Muscle layer of colon (tissue), 2 donors: Measurements from ENCODE around the gene PXDN.
"Not testable (repeated sequence)": the region's sequence is repeated elsewhere in the genome, so short reads cannot be mapped to it uniquely, and the experiment has no call there.

Experiments
- H3K27ac ChIP-seq: one replicate; pipeline ENCODE4 v1.7.0; 2013; ENCODE audit warnings: low read depth, mild to moderate bottlenecking, low read length, moderate library complexity
- H3K27me3 ChIP-seq, 2 donors: one replicate each; pipeline ENCODE4 v1.7.0; 2013; ENCODE audit warnings: low read length in 2 of 2, mild to moderate bottlenecking in 2 of 2; ENCODE audit not compliant: insufficient read depth in 2 of 2, control insufficient read depth in 1 of 2
- H3K36me3 ChIP-seq: one replicate; pipeline ENCODE4 v1.7.0; 2013; ENCODE audit warnings: mild to moderate bottlenecking, low read length; ENCODE audit not compliant: insufficient read depth
- H3K4me1 ChIP-seq: one replicate; pipeline ENCODE4 v1.7.0; 2013; ENCODE audit warnings: mild to moderate bottlenecking, low read length; ENCODE audit not compliant: insufficient read depth
- H3K4me3 ChIP-seq, 2 donors: one replicate each; pipeline ENCODE4 v1.7.0; 2013; ENCODE audit warnings: low read length in 2 of 2, low read depth in 1 of 2, mild to moderate bottlenecking in 1 of 2, moderate library complexity in 1 of 2
- H3K9ac ChIP-seq: one replicate; pipeline ENCODE4 v1.7.0; 2013; ENCODE audit warnings: low read length
- H3K9me3 ChIP-seq: one replicate; pipeline ENCODE4 v1.7.0; 2013; ENCODE audit warnings: mild to moderate bottlenecking, low read length
- donor health status: abdominal sarcoma.
- donor health status: Adenocarcinoma of cecum.

The PXDN gene

GRCh38 chr2:1701556-1702185, 42.6 kb downstream of the PXDN start:
- no peaks in the 10 kb centered on the region for H3K36me3 ChIP-seq
- H3K4me1 ChIP-seq: peaks cover 16% of the 10 kb centered on the region
- no peaks in the 10 kb centered on the region for H3K27me3 ChIP-seq
- no peak overlapping the region for H3K27ac ChIP-seq
- no peak overlapping the region for H3K9ac ChIP-seq
- no peak overlapping the region for H3K4me3 ChIP-seq
- H3K9me3 ChIP-seq: no peaks in the 10 kb centered on the region

- Histone ChIP-seq H3K9me3 (no peaks in the 10 kb centered on the region), H3K4me3 (no peak overlapping the region), H3K27ac (no peak overlapping the region), H3K36me3 (no peaks in the 10 kb centered on the region), H3K9ac (no peak overlapping the region), H3K27me3 (no peaks in the 10 kb centered on the region), H3K4me1 (peaks cover 16% of the 10 kb centered on the region)
Observed at GRCh38 chr2:1701020-1701419, 43.3 kb downstream of the PXDN start.

GRCh38 chr2:1700427-1700826, 43.9 kb downstream of the PXDN start:
- not testable (repeated sequence) for H3K27me3 ChIP-seq, H3K4me3 ChIP-seq
- peaks cover 16% of the 10 kb centered on the region for H3K4me1 ChIP-seq

GRCh38 chr2:1698188-1698945, 45.9 kb downstream of the PXDN start:
- Histone ChIP-seq H3K4me1 (peaks cover 16% of the 10 kb centered on the region), H3K4me3 (no peak overlapping the region), H3K27me3 (no peaks in the 10 kb centered on the region), H3K36me3 (no peaks in the 10 kb centered on the region), H3K27ac (no peak overlapping the region), H3K9ac (no peak overlapping the region), H3K9me3 (no peaks in the 10 kb centered on the region)

More at GRCh38 chr2:1700427-1700826, 43.9 kb downstream of the PXDN start:
- H3K36me3 ChIP-seq, H3K27ac ChIP-seq, H3K9ac ChIP-seq, H3K9me3 ChIP-seq: not testable (repeated sequence)

- H3K36me3 ChIP-seq: peaks cover 4% of the 10 kb centered on the region
- no peaks in the 10 kb centered on the region for H3K9me3 ChIP-seq
- H3K4me1 ChIP-seq: peaks cover 16% of the 10 kb centered on the region
- no peak overlapping the region for H3K9ac ChIP-seq
- H3K27ac ChIP-seq: no peak overlapping the region
- H3K27me3 ChIP-seq: no peaks in the 10 kb centered on the region
- H3K4me3 ChIP-seq: no peak overlapping the region
Observed at GRCh38 chr2:1697601-1698000, 46.7 kb downstream of the PXDN start.

GRCh38 chr2:1696472-1696871, 47.8 kb downstream of the PXDN start:
- H3K9ac ChIP-seq: no peak overlapping the region
- H3K27me3 ChIP-seq: no peaks in the 10 kb centered on the region
- H3K4me3 ChIP-seq: no peak overlapping the region
- no peak overlapping the region for H3K27ac ChIP-seq
- peaks cover 11% of the 10 kb centered on the region for H3K36me3 ChIP-seq
- H3K9me3 ChIP-seq: no peaks in the 10 kb centered on the region
- H3K4me1 ChIP-seq: peaks cover 16% of the 10 kb centered on the region

- no peak overlapping the region for H3K9ac ChIP-seq
- H3K27ac ChIP-seq: no peak overlapping the region
Observed at GRCh38 chr2:1694371-1695271, 49.7 kb downstream of the PXDN start.

GRCh38 chr2:1693723-1694122, 50.6 kb downstream of the PXDN start:
- Histone ChIP-seq H3K9me3 (no peaks in the 10 kb centered on the region), H3K27me3 (no peaks in the 10 kb centered on the region), H3K36me3 (peaks cover 34% of the 10 kb centered on the region), H3K4me3 (no peak overlapping the region), H3K9ac (no peak overlapping the region), H3K4me1 (peaks cover 9% of the 10 kb centered on the region), H3K27ac (no peak overlapping the region)

More at GRCh38 chr2:1694371-1695271, 49.7 kb downstream of the PXDN start:
- Histone ChIP-seq H3K9me3 (no peaks in the 10 kb centered on the region), H3K36me3 (peaks cover 25% of the 10 kb centered on the region), H3K4me1 (peaks cover 16% of the 10 kb centered on the region), H3K27me3 (no peaks in the 10 kb centered on the region), H3K4me3 (no peak overlapping the region)

GRCh38 chr2:1692342-1692741, 52.0 kb downstream of the PXDN start:
- H3K4me1 ChIP-seq: no peaks in the 10 kb centered on the region
- no peak overlapping the region for H3K27ac ChIP-seq
- H3K9me3 ChIP-seq: no peaks in the 10 kb centered on the region
- H3K9ac ChIP-seq: no peak overlapping the region
- H3K4me3 ChIP-seq: no peak overlapping the region
- peaks cover 40% of the 10 kb centered on the region for H3K36me3 ChIP-seq
- H3K27me3 ChIP-seq: no peaks in the 10 kb centered on the region

- Histone ChIP-seq H3K9ac (no peak overlapping the region), H3K36me3 (peaks cover 48% of the 10 kb centered on the region)
Observed at GRCh38 chr2:1691366-1691765, 52.9 kb downstream of the PXDN start.

GRCh38 chr2:1690056-1690775, 54.1 kb downstream of the PXDN start:
- Histone ChIP-seq H3K27ac (no peak overlapping the region), H3K9ac (no peak overlapping the region), H3K36me3 (peaks cover 50% of the 10 kb centered on the region), H3K4me1 (no peaks in the 10 kb centered on the region), H3K9me3 (no peaks in the 10 kb centered on the region), H3K4me3 (no peak overlapping the region), H3K27me3 (no peaks in the 10 kb centered on the region)

More at GRCh38 chr2:1691366-1691765, 52.9 kb downstream of the PXDN start:
- no peaks in the 10 kb centered on the region for H3K9me3 ChIP-seq
- H3K4me3 ChIP-seq: no peak overlapping the region
- no peak overlapping the region for H3K27ac ChIP-seq
- H3K27me3 ChIP-seq: no peaks in the 10 kb centered on the region
- H3K4me1 ChIP-seq: no peaks in the 10 kb centered on the region
